Hepatocyte (in vitro differentiated cells): Measurements from ENCODE around the gene WASL. TPM values are rescaled to one million over a fixed set of nuclear protein-coding genes. Genes with fewer than 3 reads are reported as not detected.
"Not testable (repeated sequence)": the region's sequence is repeated elsewhere in the genome, so short reads cannot be mapped to it uniquely, and the experiment has no call there.

Experiments
- DNase-seq: peaks from one replicate; pipeline ENCODE4 v3.0.0-alpha.2; 2016; ENCODE audit warnings: low spot score
- H2AFZ ChIP-seq: fragments of 200-600 bp; sonication (generic); 2 replicates; pipeline ENCODE4 v1.6.0; 2016; ENCODE audit warnings: antibody characterized with exemption, mild to moderate bottlenecking
- H3K27ac ChIP-seq: fragments of 200-600 bp; sonication (generic); 2 replicates; pipeline ENCODE4 v1.5.1; 2016; ENCODE audit warnings: mild to moderate bottlenecking
- H3K27me3 ChIP-seq: fragments of 200-600 bp; sonication (generic); 2 replicates; pipeline ENCODE4 v1.6.1; 2016
- H3K36me3 ChIP-seq: fragments of 200-600 bp; sonication (generic); replicated peaks from 2 replicates; pipeline ENCODE4 v1.5.1; 2016; ENCODE audit warnings: low read depth; ENCODE audit not compliant: insufficient read depth
- H3K4me1 ChIP-seq: fragments of 200-600 bp; sonication (generic); 2 replicates; pipeline ENCODE4 v1.5.1; 2016; ENCODE audit warnings: mild to moderate bottlenecking, moderate library complexity; ENCODE audit not compliant: insufficient read depth
- H3K4me2 ChIP-seq: fragments of 200-600 bp; sonication (generic); 2 replicates; pipeline ENCODE4 v1.6.0; 2016
- H3K4me3 ChIP-seq: fragments of 200-600 bp; sonication (generic); 2 replicates; pipeline ENCODE4 v1.5.1; 2016; ENCODE audit warnings: mild to moderate bottlenecking
- H3K79me2 ChIP-seq: fragments of 200-600 bp; sonication (generic); 2 replicates; pipeline ENCODE4 v1.6.0; 2017; ENCODE audit warnings: mild to moderate bottlenecking
- H3K9me2 ChIP-seq: fragments of 200-600 bp; sonication (generic); replicated peaks from 2 replicates; pipeline ENCODE4 v1.6.0; 2017; ENCODE audit warnings: mild to moderate bottlenecking; ENCODE audit not compliant: insufficient read depth
- H3K9me3 ChIP-seq: fragments of 200-600 bp; sonication (generic); 2 replicates; pipeline ENCODE4 v1.5.1; 2016; ENCODE audit warnings: low read depth, mild to moderate bottlenecking
- H4K20me1 ChIP-seq: fragments of 200-600 bp; sonication (generic); 2 replicates; pipeline ENCODE4 v1.6.0; 2016; ENCODE audit warnings: mild to moderate bottlenecking; ENCODE audit not compliant: insufficient read depth, poor library complexity, severe bottlenecking
- CTCF ChIP-seq: fragments of 200-600 bp; sonication (generic); IDR thresholded peaks from 2 replicates; pipeline ENCODE4 v1.5.1; 2016; ENCODE audit warnings: antibody characterized with exemption, mild to moderate bottlenecking; ENCODE audit not compliant: poor library complexity
- EZH2 ChIP-seq: fragments of 200-600 bp; sonication (generic); IDR thresholded peaks from 2 replicates; pipeline ENCODE4 v1.6.1; 2016; ENCODE audit warnings: antibody characterized with exemption, mild to moderate bottlenecking, borderline replicate concordance
- EZH2phosphoT487 ChIP-seq: fragments of 200-600 bp; sonication (generic); IDR thresholded peaks from one replicate; pipeline ENCODE4 v1.6.1; 2018; ENCODE audit warnings: antibody characterized with exemption, mild to moderate bottlenecking, low read depth, moderate library complexity; ENCODE audit not compliant: unreplicated experiment, severe bottlenecking
- WGBS: methylation state at CpG from one replicate; pipeline ENCODE4 v1.1.6; 2016; ENCODE audit warnings: low lambda C conversion rate; ENCODE audit errors: missing lambda C conversion rate; 5-methylcytosine and 5-hydroxymethylcytosine counted together
- polyA plus RNA-seq: library from polyadenylated mRNA; unstranded; fragments of >200 nt; fragmentation: Nextera tagmentation; extraction: Ambion mirVana; gene quantifications from 2 replicates; pipeline ENCODE4 v1.2.1, GENCODE V29; 2016
- total RNA-seq: library from RNA; depleted of rRNA; stranded (reverse); fragments of >200 nt; gene quantifications from 2 replicates; pipeline ENCODE4 v1.2.3, GENCODE V29; 2014

WASL gene
- total and polyA plus RNA-seq, 2 experiments from 2014 or later, result 36.8 to 48.9 TPM

GRCh38 chr7:123787220-123788007, 38.6 kb upstream of the WASL start:
- no peak overlapping the region for H2AFZ ChIP-seq
- no peaks in the 10 kb centered on the region for H3K9me3 ChIP-seq
- no peaks in the 10 kb centered on the region for H3K9me2 ChIP-seq
- DNase-seq, result peak; percentile 15
- no peaks in the 10 kb centered on the region for H3K36me3 ChIP-seq
- peaks cover 14% of the 10 kb centered on the region for H3K4me1 ChIP-seq
- H3K27ac ChIP-seq, result no peak overlapping the region
- H3K79me2 ChIP-seq, result no peaks in the 10 kb centered on the region
- WGBS, result 83% methylated on average over 3 of the region's 3 CpGs
- no peak for TF ChIP-seq EZH2
- H3K4me2 ChIP-seq, result no peak overlapping the region
- no peaks in the 10 kb centered on the region for H3K27me3 ChIP-seq
- H4K20me1 ChIP-seq, result no peaks in the 10 kb centered on the region
- H3K4me3 ChIP-seq, result no peak overlapping the region

GRCh38 chr7:123784263-123784662, 35.5 kb upstream of the WASL start:
- TF ChIP-seq EZH2phosphoT487 (no peak), EZH2 (no peak), CTCF (no peak)
- Histone ChIP-seq H3K27ac (peak overlapping the region; percentile 33), H3K79me2 (no peaks in the 10 kb centered on the region), H2AFZ (no peak overlapping the region), H3K36me3 (no peaks in the 10 kb centered on the region), H3K4me3 (no peak overlapping the region), H4K20me1 (no peaks in the 10 kb centered on the region), H3K9me3 (no peaks in the 10 kb centered on the region), H3K4me2 (no peak overlapping the region), H3K9me2 (no peaks in the 10 kb centered on the region), H3K27me3 (no peaks in the 10 kb centered on the region), H3K4me1 (peaks cover 13% of the 10 kb centered on the region)
- no peak for DNase-seq

GRCh38 chr7:123783820-123784219, 35.0 kb upstream of the WASL start:
- Histone ChIP-seq H3K79me2 (no peaks in the 10 kb centered on the region), H3K9me3 (no peaks in the 10 kb centered on the region), H3K9me2 (no peaks in the 10 kb centered on the region), H3K27me3 (no peaks in the 10 kb centered on the region), H3K36me3 (no peaks in the 10 kb centered on the region), H4K20me1 (no peaks in the 10 kb centered on the region), H3K4me2 (no peak overlapping the region), H2AFZ (no peak overlapping the region), H3K4me3 (no peak overlapping the region), H3K4me1 (peaks cover 9% of the 10 kb centered on the region), H3K27ac (peak overlapping the region; percentile 17)
- WGBS, result 90% methylated on average over 3 of the region's 3 CpGs
- TF ChIP-seq CTCF, result no peak
- TF ChIP-seq EZH2, result no peak
- TF ChIP-seq EZH2phosphoT487, result no peak
- no peak for DNase-seq

GRCh38 chr7:123782071-123782798, 33.4 kb upstream of the WASL start:
- peaks cover 9% of the 10 kb centered on the region for H3K4me1 ChIP-seq
- no peak overlapping the region for H3K27ac ChIP-seq
- 81% methylated on average over 2 of the region's 2 CpGs for WGBS
- DNase-seq, result no peak
- H3K4me2 ChIP-seq, result no peak overlapping the region
- H4K20me1 ChIP-seq, result no peaks in the 10 kb centered on the region
- no peak overlapping the region for H2AFZ ChIP-seq
- H3K36me3 ChIP-seq, result no peaks in the 10 kb centered on the region
- no peaks in the 10 kb centered on the region for H3K9me2 ChIP-seq
- no peaks in the 10 kb centered on the region for H3K79me2 ChIP-seq
- H3K27me3 ChIP-seq, result no peaks in the 10 kb centered on the region
- H3K9me3 ChIP-seq, result no peaks in the 10 kb centered on the region
- no peak for TF ChIP-seq EZH2
- no peak for TF ChIP-seq CTCF
- no peak for TF ChIP-seq EZH2phosphoT487
- H3K4me3 ChIP-seq, result no peak overlapping the region

GRCh38 chr7:123780472-123780871, 31.7 kb upstream of the WASL start:
- H3K9me3 ChIP-seq, DNase-seq, H3K79me2 ChIP-seq, H3K4me3 ChIP-seq, H3K4me1 ChIP-seq, H3K36me3 ChIP-seq, H3K9me2 ChIP-seq, H3K4me2 ChIP-seq, H4K20me1 ChIP-seq, H3K27me3 ChIP-seq: not testable (repeated sequence)
- peak overlapping the region; percentile 70 for H3K27ac ChIP-seq
- peak overlapping the region; percentile 37 for H2AFZ ChIP-seq
- WGBS, result 24% methylated on average over 2 of the region's 2 CpGs
